Measurements from ENCODE around the gene BSCL2.

BSCL2 gene

DNA sequence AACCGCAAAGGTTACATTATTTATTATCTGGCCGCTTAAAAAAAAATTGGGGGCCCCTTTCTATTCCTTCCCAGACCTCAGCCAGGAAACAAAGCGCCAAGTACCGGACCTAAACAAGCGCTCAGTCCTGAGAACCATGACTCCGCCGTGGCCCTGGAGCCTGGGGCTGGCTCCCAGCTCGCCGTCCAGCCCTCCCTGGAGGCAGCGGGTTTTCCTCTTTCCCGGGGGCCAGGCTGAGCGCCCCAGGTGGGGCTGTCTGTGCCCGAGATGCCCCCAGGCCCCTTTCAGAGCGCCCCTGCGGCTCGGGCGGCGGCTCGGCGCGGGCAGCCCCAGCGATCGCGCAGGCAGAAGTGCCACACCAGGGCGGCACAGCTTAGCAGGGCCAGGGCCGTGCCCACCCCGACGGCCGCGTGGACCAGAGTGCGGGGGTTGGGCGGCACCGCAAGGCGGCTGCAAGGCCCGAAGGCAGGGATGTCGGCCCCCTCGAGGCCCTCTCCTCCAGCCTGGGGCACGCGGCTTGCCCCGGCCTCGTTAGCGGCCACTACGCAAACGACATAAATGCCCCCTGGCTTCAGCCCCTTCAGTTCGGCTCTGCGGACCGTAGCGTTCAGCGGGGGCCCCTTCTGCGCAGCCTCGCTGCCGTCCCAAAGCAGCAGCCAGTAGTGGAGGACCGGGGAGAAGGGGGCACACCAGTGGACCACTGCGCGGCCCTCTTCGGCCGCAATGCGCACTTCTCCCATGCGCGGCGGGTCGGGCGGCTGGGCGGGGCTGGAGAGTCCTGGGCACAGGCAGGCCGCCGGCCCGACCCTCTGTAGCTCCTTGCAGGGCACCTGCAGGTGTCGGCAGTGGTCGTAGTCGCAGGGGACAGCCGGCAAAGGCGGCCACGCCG is 19.5 kb downstream of the BSCL2 start:
- DNase-seq (ENCODE audit: low read depth) = no peak
- TF ChIP-seq, protein P1, sequence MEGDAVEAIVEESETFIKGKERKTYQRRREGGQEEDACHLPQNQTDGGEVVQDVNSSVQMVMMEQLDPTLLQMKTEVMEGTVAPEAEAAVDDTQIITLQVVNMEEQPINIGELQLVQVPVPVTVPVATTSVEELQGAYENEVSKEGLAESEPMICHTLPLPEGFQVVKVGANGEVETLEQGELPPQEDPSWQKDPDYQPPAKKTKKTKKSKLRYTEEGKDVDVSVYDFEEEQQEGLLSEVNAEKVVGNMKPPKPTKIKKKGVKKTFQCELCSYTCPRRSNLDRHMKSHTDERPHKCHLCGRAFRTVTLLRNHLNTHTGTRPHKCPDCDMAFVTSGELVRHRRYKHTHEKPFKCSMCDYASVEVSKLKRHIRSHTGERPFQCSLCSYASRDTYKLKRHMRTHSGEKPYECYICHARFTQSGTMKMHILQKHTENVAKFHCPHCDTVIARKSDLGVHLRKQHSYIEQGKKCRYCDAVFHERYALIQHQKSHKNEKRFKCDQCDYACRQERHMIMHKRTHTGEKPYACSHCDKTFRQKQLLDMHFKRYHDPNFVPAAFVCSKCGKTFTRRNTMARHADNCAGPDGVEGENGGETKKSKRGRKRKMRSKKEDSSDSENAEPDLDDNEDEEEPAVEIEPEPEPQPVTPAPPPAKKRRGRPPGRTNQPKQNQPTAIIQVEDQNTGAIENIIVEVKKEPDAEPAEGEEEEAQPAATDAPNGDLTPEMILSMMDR (IDR thresholded peaks at IDR 0.05; ENCODE audit: insufficient read depth, low read depth, low read length, missing control alignments) = no peak
- no peak overlapping the region for H3K4me3 ChIP-seq (ENCODE audit: low read depth, low read length)

DNA sequence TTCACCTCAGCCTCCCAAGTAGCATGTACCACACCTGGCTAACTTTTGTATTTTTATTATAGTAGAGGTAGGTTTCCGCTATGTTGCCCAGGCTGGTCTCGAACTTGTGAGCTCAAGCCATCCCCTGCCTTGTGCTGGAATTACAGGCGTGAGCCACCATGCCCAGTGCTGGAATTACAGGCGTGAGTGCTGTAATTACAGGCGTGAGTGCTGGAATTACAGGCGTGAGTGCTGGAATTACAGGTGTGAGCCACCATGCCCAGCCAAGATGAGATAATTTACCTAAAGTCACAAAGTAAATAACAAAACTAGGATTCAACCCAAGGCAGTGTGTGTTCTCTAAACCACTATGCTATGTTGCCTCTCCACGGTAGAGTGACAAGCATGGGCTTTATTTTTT is 24.7 kb downstream of the BSCL2 start:
- no peak for DNase-seq (ENCODE audit: low read depth)
- TF ChIP-seq, protein P1 (IDR thresholded peaks at IDR 0.05; ENCODE audit: insufficient read depth, low read depth, low read length, missing control alignments) = no peak
- H3K4me3 ChIP-seq (ENCODE audit: low read depth, low read length) = no peak overlapping the region

DNA sequence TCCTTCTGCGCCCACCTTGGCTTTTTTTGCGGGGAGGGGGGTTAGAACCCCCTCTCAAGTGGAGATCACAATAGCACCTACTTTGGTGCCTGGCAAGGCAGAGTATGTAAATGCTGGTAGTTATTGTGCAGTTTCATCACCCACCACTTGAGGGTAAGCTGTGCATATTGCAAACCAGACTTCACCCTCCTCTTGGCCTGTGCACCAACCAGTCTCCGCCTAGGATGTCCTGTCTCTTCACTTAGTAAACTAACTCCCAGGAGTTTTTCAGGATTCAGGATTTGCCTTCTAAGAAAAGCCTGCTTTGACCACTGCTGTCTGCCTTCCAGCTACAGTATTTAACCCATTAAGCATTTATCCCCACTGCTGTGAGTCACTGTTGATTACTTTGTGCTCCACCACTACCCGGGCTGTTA is 26.4 kb downstream of the BSCL2 start:
- TF ChIP-seq, protein P1 (IDR thresholded peaks at IDR 0.05; ENCODE audit: insufficient read depth, low read depth, low read length, missing control alignments) = peak; percentile 69
- H3K4me3 ChIP-seq (ENCODE audit: low read depth, low read length) = no peak overlapping the region
- peak; percentile 82 for DNase-seq (ENCODE audit: low read depth)

DNA sequence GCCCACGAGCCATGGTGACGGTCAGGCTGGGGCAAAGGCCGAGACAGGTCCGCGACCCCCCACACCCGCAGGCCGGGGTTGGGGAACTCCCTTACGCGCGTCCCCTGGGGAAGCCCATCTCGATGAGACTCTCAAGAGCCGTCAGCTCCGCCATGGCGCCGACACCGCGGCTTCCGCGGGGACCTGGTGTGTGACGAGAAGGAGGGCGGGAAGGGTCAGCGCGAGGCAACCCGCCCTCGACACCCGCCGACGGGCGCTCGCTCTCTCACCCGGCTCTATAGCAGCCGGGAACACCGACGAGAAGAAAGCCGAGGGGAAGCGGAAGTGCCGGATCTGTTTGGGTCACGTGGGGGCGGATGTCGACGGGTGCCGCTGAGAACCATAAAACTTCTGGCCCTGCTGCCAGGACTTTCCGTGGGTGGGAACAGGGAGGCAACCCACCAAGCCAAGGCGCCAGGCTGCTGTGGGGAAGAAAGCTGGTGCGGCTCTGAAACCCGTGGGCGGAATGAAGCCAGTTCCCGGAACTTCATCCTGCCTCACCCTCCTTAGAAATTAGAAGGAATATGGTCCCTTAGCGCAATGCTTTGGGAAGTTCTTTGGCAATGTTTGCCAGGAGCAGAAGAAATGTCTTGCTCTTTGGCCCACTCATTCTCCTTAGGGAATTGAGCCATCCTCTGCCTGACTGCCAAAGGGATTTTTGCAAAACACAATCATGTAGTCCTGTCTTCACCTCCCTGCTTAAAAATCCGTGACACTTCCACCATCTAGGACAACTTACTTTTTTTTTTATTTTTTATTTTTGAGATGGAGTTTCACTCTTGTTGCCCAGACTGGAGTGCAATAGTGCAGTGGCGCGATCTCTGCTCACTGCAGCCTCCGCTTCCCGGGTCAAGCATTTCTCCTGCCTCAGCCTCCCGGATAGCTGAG is 28.2 kb downstream of the BSCL2 start, which contains the start of gene UBXN1:
UBXN1 (minus strand) TSS at position 304 of the 927 bp plus-strand sequence; CDS start at position 154, 150 bp downstream.
- TF ChIP-seq, protein P1 (IDR thresholded peaks at IDR 0.05; ENCODE audit: insufficient read depth, low read depth, low read length, missing control alignments) = no peak
- DNase-seq (ENCODE audit: low read depth) = peak; percentile 89
- peak within 1 kb of the TSS; percentile 88 for H3K4me3 ChIP-seq (ENCODE audit: low read depth, low read length)

DNA sequence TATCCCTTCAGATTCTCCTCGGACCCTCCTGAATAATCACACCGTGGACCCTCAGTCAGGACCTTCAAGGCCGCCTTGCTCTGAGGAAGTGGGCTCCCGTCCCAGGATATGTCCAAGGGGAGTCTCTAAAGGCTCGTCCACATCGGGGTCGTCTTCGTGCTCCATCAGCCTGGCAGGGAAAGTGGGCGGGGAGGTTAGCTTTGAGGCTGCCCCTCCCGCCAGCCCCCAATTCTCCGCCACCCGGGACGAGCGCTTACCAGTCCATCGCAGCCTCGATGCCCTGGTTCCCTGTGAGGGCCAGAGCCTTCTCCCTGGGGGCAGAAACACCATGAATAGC is 28.8 kb downstream of the BSCL2 start:
- no peak for DNase-seq (ENCODE audit: low read depth)
- peak overlapping the region; percentile 88 for H3K4me3 ChIP-seq (ENCODE audit: low read depth, low read length)
- TF ChIP-seq, protein P1 (IDR thresholded peaks at IDR 0.05; ENCODE audit: insufficient read depth, low read depth, low read length, missing control alignments) = no peak

DNA sequence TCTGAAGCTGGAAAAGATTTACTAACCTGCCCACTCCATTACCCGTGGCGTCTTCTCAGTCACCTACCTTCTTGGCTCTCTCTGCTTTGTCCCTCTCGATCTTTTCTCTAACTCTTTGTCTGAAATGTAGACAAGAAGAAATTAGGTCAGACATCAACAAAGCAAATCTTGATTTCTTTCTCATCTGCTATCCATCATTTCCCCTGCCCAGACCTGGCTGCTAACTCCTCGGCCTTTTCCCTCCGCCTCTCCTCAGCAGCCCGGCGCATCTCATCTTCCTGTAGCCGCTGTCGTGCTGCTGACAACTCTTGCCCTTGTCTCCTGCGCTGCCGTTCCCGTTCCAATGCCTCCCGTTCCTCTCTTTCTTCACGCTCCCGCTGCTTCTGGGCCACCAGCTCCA is 29.5 kb downstream of the BSCL2 start:
- TF ChIP-seq, protein P1 (IDR thresholded peaks at IDR 0.05; ENCODE audit: insufficient read depth, low read depth, low read length, missing control alignments) = no peak
- H3K4me3 ChIP-seq (ENCODE audit: low read depth, low read length) = peak overlapping the region; percentile 88
- no peak for DNase-seq (ENCODE audit: low read depth)

All from GM12865 (cell line).